CD4-positive, alpha-beta T cell treated with Interleukin-4 for 1 hour (primary cell): ENCODE data around the gene PHF20.
"Not testable (repeated sequence)": the region's sequence is repeated elsewhere in the genome, so short reads cannot be mapped to it uniquely, and the experiment has no call there.

Source experiments
- DNase-seq, 2 donors: peaks; one replicate each; pipeline ENCODE4 v3.0.0-alpha.2; 2020 to 2022

The PHF20 gene

GRCh38 chr20:35942243-35942642, 170.4 kb downstream of the PHF20 start:
- DNase-seq, result no peak

GRCh38 chr20:35947489-35947888, 175.7 kb downstream of the PHF20 start:
- peak; percentile 11 to 21 for DNase-seq

- no peak for DNase-seq
Measured at GRCh38 chr20:35947907-35948306, 176.1 kb downstream of the PHF20 start.

GRCh38 chr20:35950093-35950492, 178.3 kb downstream of the PHF20 start:
- DNase-seq, result no peak

GRCh38 chr20:35952080-35952479, 180.3 kb downstream of the PHF20 start:
- DNase-seq, result not testable (repeated sequence)

- DNase-seq, result peak; percentile 15 to 17
Measured at GRCh38 chr20:35952480-35953386, 180.9 kb downstream of the PHF20 start.

GRCh38 chr20:35953387-35954199, 181.8 kb downstream of the PHF20 start:
- peak; percentile 60 to 73 for DNase-seq

- DNase-seq, result peak; percentile 98 to 99
Measured at GRCh38 chr20:35954200-35954906, 182.5 kb downstream of the PHF20 start, which contains the start of gene SCAND1. TSS of gene SCAND1 (minus strand) at chr20:35954502. CDS start at chr20:35954284, 218 bp downstream.

GRCh38 chr20:35954907-35955251, 183.1 kb downstream of the PHF20 start:
- peak; percentile 51 to 53 for DNase-seq

GRCh38 chr20:35956616-35957015, 184.8 kb downstream of the PHF20 start:
- no peak for DNase-seq

GRCh38 chr20:35959291-35959690, 187.5 kb downstream of the PHF20 start:
- DNase-seq, result not testable (repeated sequence)

GRCh38 chr20:35963878-35964277, 192.1 kb downstream of the PHF20 start:
- DNase-seq, result no peak

- no peak for DNase-seq
Measured at GRCh38 chr20:35967979-35968640, 196.3 kb downstream of the PHF20 start, which contains the start of gene CNBD2. TSS of gene CNBD2 (plus strand) at chr20:35968590. CDS start at chr20:35968763, 173 bp downstream.

- no peak for DNase-seq
Measured at GRCh38 chr20:35968930-35969329, 197.1 kb downstream of the PHF20 start.

- no peak for DNase-seq
Measured at GRCh38 chr20:35971981-35972380, 200.2 kb downstream of the PHF20 start.

GRCh38 chr20:35972462-35972861, 200.6 kb downstream of the PHF20 start:
- no peak for DNase-seq

- no peak for DNase-seq
Measured at GRCh38 chr20:35974256-35974655, 202.4 kb downstream of the PHF20 start.

GRCh38 chr20:35975576-35976373, 204.0 kb downstream of the PHF20 start:
- no peak for DNase-seq

GRCh38 chr20:35978041-35978513, 206.3 kb downstream of the PHF20 start:
- DNase-seq, result peak in 1 of 2 donors; percentile 19

GRCh38 chr20:35979544-35979943, 207.7 kb downstream of the PHF20 start:
- no peak for DNase-seq

- DNase-seq, result no peak
Measured at GRCh38 chr20:35981969-35982368, 210.2 kb downstream of the PHF20 start.
